PC-9 (cell line): ENCODE data around the gene PLOD2.

Experiments used
- CTCF ChIP-seq: fragments of 200-600 bp; sonication (generic); conservative IDR thresholded peaks from 2 replicates; pipeline ENCODE4 v1.6.1; 2017; ENCODE audit warnings: mixed run types, antibody characterized with exemption, mild to moderate bottlenecking, moderate library complexity
- EZH2 ChIP-seq: fragments of 200-600 bp; sonication (generic); IDR thresholded peaks from 2 replicates; pipeline ENCODE4 v1.8.0; 2017; ENCODE audit warnings: antibody characterized with exemption, low read depth

GRCh38 chr3:146164971-146165769 lies 4.2 kb upstream of the PLOD2 start:
- TF ChIP-seq CTCF (no peak), EZH2 (no peak)
